Fibroblast of gingiva (primary cell): ENCODE measurements around the gene FAM131B.
"Not testable (repeated sequence)": the region's sequence is repeated elsewhere in the genome, so short reads cannot be mapped to it uniquely, and the experiment has no call there.

Experiments
- DNase-seq: peaks from one replicate; pipeline ENCODE4 v3.0.0-alpha.2; 2011; ENCODE audit warnings: low read depth

Gene FAM131B

GRCh38 chr7:143362131-143363015 lies at the start of gene FAM131B:
FAM131B (minus strand) TSS chr7:143362713; CDS start chr7:143362603, 110 bp downstream.
- DNase-seq: no peak

DNA sequence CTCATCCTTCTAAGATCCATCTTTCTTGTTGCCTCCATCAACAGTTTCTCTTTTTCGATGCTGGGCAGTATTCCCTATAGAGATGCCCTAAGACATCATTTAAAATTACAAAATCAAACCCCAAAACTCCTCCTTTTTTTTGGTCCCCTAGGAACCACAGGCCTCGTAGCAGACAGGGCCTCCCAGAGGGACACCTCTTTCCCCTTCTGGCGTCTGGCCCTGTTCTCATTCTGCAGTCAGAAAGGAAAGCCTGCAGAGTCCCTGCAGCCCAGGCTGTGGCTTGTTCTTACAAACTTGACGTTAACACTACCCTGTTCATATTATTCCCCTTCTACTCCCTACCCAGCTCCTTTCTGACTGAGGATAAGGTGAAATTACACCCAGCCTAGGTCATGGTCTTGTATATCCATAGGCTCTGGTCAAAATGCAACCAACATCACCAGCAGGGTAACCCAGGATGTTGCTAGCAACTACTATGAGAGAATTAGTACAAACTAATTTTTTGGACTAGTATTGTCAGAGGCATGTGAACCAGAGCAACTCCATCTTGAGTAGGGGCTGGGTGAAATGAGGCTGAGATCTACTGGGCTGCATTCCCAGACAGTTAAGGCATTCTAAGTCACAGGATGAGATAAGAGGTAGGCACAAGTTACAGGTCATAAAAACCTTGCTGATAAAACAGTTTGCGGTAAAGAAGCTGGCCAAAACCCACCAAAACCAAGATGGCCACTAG lies 49.6 kb upstream of the FAM131B start:
- no peak for DNase-seq

GRCh38 chr7:143410521-143411004 lies 48.0 kb upstream of the FAM131B start:
- peak; percentile 44 for DNase-seq

GRCh38 chr7:143408686-143409561 lies 46.4 kb upstream of the FAM131B start, which contains the start of gene EPHA1:
EPHA1 (minus strand) TSS chr7:143408856; CDS start chr7:143408805, 51 bp downstream.
- no peak for DNase-seq

- no peak for DNase-seq
These were observed 45.8 kb upstream of the FAM131B start for GRCh38 chr7:143408252-143408685.

DNA sequence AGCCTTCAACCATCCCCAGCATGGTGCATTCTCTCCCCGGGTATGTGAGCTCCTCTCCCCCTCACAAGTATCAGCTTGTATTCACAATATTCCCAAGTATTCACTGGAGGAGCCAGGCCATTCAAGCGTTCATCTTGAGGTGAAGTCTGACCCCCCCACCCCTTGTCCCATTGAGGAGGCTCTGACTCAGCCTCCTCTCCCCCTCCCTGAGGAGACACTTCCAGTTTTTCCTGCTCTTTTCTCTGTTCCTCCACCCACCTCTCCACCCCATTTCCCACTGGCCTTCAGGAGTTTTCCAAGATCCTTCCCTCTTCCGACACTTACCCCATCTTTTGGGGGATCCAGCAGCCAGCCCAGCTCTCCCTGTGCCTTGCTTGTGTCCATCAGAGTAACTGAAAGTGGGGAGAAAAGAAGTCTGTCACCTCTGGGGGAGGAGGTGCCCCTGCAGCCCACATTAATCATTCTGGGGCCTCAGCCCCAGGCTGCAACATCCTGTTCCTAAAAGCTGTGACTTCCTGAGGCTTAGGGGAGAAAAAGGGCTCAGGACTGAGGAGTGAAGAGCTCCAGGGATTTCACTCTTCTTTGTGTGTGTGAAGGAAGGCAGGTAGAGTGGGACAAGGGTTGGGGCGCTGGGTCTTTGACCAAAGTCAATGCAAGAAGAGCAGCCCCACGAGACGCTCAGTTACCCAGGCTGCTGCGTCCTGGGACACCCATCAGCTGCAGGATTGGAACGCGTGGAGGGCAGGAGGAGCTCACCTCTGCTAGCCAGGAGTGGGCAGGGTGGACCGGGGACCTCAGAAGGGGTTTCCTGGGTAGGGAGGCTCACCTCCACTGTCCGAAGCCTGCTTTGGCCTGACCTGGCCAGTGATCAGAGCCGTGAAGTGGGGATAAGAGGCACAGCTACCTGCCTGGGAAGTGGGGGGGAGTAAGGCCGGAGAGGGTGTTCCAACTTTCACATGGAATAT lies 45.1 kb upstream of the FAM131B start:
- no peak for DNase-seq

- no peak for DNase-seq
These were observed 43.5 kb upstream of the FAM131B start for GRCh38 chr7:143406002-143406357.

- DNase-seq: no peak
These were observed 42.9 kb upstream of the FAM131B start for GRCh38 chr7:143405173-143406001.

DNA sequence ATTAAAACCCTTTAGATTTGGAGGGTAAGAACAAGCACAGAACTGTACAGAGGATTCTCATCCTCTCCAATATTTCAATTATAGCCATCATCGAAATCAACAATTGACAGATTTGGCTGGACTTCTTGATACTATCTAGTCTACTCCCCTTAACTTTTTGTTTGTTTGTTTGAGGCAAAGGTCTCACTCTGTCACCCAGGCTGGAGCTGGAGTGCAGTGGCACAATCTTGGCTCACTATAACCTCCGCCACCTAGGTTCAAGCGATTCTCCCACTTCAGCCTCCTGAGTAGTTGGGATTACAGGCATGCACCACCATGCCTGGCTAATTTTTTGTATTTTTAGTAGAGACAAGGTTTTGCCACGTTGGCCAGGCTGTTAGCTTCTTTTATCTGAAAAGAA lies 39.7 kb upstream of the FAM131B start:
- DNase-seq: not testable (repeated sequence)

GRCh38 chr7:143401265-143401664 lies 38.8 kb upstream of the FAM131B start:
- no peak for DNase-seq

GRCh38 chr7:143399642-143400041 lies 37.1 kb upstream of the FAM131B start:
- DNase-seq: no peak

DNA sequence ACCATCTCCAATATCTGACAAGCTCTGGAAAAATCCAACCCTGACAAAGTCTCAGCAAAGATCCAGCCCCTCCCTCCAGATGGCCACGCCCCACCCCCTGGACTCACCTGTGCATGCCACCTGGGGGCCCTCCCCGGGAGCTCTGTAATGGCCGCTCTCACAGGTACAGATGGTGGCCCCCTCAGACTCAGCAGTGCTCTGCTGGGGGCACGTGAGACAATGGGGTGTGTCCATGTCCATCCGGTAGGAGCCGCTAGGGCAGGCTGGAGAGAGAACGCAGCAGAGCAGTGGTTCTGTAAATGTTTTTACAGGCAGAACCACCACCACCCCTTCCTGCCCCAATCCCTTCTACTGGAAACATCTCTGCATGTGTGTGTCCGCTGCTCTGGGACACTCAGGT lies 36.6 kb upstream of the FAM131B start:
- no peak for DNase-seq

DNA sequence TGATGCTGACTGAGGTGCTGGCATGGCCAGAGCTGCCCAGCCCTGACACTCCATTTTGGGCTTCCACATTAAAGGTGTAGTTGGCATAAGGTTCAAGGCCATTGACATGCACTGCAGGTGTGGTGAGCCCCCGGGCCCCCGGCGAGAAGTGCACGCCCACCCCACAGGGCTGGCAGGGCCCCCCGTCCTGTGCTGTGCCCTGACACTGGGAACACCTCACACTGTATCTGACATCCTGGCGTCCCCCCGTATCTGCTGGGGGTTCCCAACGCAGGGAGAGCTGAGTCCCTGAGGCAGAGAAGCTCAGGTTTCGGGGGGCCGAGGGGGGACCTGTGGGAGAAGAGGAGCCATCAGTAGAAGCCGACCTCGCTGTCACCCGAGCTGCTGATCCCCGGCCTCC lies 36.1 kb upstream of the FAM131B start:
- no peak for DNase-seq

DNA sequence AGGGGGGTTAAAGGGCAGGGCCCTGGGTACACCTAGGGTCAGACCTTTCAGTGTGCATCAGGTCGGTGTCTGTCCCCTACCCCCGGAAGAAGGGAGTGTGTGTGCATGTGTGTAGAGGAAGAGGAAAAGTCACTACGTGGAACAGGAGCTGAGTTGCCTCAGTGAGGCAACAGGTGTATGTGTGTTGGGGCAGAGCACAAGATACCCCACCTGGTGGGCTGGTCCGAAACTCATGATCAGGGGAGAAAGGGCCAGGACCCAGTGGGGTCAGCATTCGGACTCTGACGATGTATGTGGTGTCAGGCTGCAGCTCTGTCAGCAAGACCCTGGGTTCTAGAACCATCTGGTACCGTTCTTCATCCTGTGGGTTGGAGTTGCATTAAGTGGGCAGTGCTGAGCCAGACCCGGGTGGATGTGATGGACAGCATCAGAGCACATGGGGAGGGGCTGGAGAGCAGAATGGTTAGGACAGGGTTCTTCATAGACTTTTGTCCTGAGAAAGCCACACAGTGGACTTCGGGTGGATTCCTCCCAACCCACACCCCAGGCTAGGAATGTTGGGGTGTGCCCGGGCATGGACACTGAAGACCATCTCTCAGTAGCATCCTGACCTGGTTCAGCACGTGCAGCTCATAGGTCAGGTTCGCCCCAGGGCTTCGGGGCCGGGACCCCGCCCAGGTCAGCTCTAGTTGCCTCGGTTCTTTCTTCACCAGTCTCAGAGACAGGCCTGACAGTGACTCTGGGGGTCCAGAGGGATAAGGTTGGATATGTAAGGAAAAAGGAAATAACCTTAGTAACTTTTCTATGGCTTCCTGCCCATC lies 35.4 kb upstream of the FAM131B start:
- DNase-seq: no peak

DNA sequence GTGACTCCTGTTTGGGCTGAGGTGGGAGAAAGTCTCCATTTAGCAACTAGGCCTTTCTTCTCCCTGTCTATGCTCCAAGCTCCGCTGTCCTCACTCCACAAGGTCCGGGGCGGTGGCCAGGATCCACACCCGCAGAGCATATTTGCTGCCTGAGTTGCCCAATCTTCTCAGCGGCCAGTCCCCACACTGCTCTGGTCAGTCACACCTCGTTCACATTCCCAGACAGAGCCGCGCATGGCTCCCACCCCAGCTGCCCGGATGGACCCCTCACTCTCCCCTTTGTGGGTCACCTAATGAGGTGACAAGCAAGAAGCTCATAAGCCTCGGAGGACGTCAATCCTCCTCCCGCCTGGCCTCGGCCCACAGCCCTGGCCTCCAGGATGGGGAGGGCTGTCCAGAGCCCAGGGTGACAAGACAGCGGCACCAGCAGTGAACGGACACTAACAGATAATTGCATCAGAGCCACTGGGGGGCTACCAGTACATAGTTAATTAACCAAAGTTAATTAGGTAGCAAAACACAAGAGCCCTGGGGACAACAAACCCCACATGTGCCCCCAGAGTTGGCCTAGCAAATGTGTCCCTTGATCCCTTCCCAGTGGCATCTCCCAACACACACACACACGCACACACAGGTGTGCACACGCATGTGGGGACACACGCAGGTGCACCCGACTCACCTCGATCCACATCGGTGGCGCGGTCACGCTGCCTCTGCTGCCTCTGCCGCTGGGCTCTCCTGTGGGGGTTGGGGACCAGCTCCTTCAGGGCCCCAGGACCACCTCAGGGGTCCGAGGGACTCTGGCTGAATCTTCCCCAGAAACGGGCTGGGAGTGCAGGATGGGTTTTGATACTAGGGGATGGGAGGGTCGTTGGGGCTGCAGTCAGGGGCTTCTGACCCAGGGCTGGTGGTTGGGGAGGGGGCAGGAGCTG lies 34.4 kb upstream of the FAM131B start:
- no peak for DNase-seq

DNA sequence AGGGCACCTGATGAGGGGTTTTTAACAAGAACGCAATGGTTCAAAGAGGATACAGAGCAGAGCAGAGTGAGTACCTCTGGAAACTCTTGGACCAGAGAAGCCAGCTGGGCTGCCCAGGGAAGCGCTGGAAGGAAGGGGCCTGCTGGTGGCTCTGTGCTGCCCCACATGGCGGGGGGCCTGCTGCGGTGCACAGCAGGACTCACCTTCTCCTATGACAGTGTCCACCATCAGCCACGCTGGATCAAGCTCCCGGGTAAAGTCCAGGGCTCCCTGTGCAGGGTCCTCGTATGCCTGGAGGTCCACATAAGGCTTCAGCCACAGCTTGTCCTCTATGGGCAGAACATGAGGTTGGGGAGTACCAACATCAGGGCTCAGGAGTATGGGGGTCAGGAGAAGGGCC lies 33.7 kb upstream of the FAM131B start:
- no peak for DNase-seq

- DNase-seq: no peak
These were observed 33.0 kb upstream of the FAM131B start for GRCh38 chr7:143395187-143396149.
